HFFc6 (cell line): ENCODE results near the gene RAD51B. TPM values are rescaled to one million over a fixed set of nuclear protein-coding genes. Genes with fewer than 3 reads are reported as not detected.
A peak's percentile ranks its signal among the peaks of the same experiment; 100 is the strongest.

Experiments
- DNase-seq: peaks from one replicate; pipeline ENCODE4 v3.0.0-alpha.2; 2018
- H3K27ac Mint-ChIP-seq: 2 replicates; pipeline ENCODE4 v1.8.0; 2020; ENCODE audit warnings: mild to moderate bottlenecking, mixed read lengths
- H3K27me3 Mint-ChIP-seq: 2 replicates; pipeline ENCODE4 v1.8.0; 2021; ENCODE audit warnings: mild to moderate bottlenecking, moderate library complexity, mixed read lengths; ENCODE audit not compliant: insufficient read depth
- H3K36me3 Mint-ChIP-seq: 2 replicates; pipeline ENCODE4 v1.8.0; 2021; ENCODE audit warnings: low read depth, mixed read lengths
- H3K4me1 Mint-ChIP-seq: 2 replicates; pipeline ENCODE4 v1.8.0; 2020; ENCODE audit warnings: low read depth, mixed read lengths
- H3K4me3 Mint-ChIP-seq: 2 replicates; pipeline ENCODE4 v1.8.0; 2020; ENCODE audit warnings: mild to moderate bottlenecking, moderate library complexity, mixed read lengths
- H3K9me3 Mint-ChIP-seq: 2 replicates; pipeline ENCODE4 v1.8.0; 2020; ENCODE audit warnings: mild to moderate bottlenecking, mixed read lengths
- CTCF ChIP-seq: fragments of 200-600 bp; sonication (generic); IDR thresholded peaks from 2 replicates; pipeline ENCODE4 v1.5.0; 2021; ENCODE audit warnings: antibody characterized with exemption, mild to moderate bottlenecking
- total RNA-seq, 6 experiments: library from RNA; stranded (reverse); fragmentation: NEBNext Ultra II Directional; extraction: Animal tissue kit (Norgen Biotek cat#: 25700); gene quantifications; 2 replicates in 1 of 6; 3 replicates in 5 of 6; pipeline ENCODE4 v1.2.3, GENCODE V29; 2021

The RAD51B gene
- total RNA-seq, 6 experiments from 2014 or later: 7.1 to 12.4 (median 9.6) TPM

GRCh38 chr14:68609012-68609411 is 789.4 kb downstream of the RAD51B start:
- H3K27me3 Mint-ChIP-seq: no peaks in the 10 kb centered on the region; the same call in 1 of the 2 replicates
- no peak overlapping the region for H3K27ac Mint-ChIP-seq
- 0 out of 2 replicates have a peak, but pooled peaks cover 9% of the 10 kb centered on the region for H3K4me1 Mint-ChIP-seq
- DNase-seq: no peak
- peaks cover 12% of the 10 kb centered on the region for H3K36me3 Mint-ChIP-seq
- H3K9me3 Mint-ChIP-seq: peaks cover 16% of the 10 kb centered on the region
- H3K4me3 Mint-ChIP-seq: no peak overlapping the region
- no peak for TF ChIP-seq CTCF

GRCh38 chr14:68610251-68610793 is 790.7 kb downstream of the RAD51B start:
- no peak overlapping the region for H3K4me3 Mint-ChIP-seq
- H3K4me1 Mint-ChIP-seq: 0 out of 2 replicates have a peak, but pooled peaks cover 9% of the 10 kb centered on the region
- no peak for TF ChIP-seq CTCF
- H3K36me3 Mint-ChIP-seq: peaks cover 18% of the 10 kb centered on the region
- H3K9me3 Mint-ChIP-seq: peaks cover 27% of the 10 kb centered on the region
- DNase-seq: no peak
- no peaks in the 10 kb centered on the region; the same call in 1 of the 2 replicates for H3K27me3 Mint-ChIP-seq
- no peak overlapping the region for H3K27ac Mint-ChIP-seq

- TF ChIP-seq CTCF: no peak
- Mint-ChIP-seq H3K4me3 (no peak overlapping the region), H3K27me3 (no peaks in the 10 kb centered on the region)
Observed at GRCh38 chr14:68611599-68611998, 792.0 kb downstream of the RAD51B start.

GRCh38 chr14:68612049-68612448 is 792.5 kb downstream of the RAD51B start:
- Mint-ChIP-seq H3K27me3 (no peaks in the 10 kb centered on the region), H3K4me1 (0 out of 2 replicates have a peak, but pooled peaks cover 7% of the 10 kb centered on the region), H3K4me3 (no peak overlapping the region), H3K27ac (no peak overlapping the region), H3K36me3 (peaks cover 24% of the 10 kb centered on the region), H3K9me3 (peaks cover 38% of the 10 kb centered on the region)
- TF ChIP-seq CTCF: no peak
- DNase-seq: no peak

More at GRCh38 chr14:68611599-68611998, 792.0 kb downstream of the RAD51B start:
- Mint-ChIP-seq H3K9me3 (peaks cover 33% of the 10 kb centered on the region), H3K36me3 (peaks cover 20% of the 10 kb centered on the region), H3K27ac (no peak overlapping the region), H3K4me1 (0 out of 2 replicates have a peak, but pooled peaks cover 9% of the 10 kb centered on the region)
- no peak for DNase-seq

- H3K4me3 Mint-ChIP-seq: no peak overlapping the region
- no peak for TF ChIP-seq CTCF
- H3K4me1 Mint-ChIP-seq: peaks cover 21% of the 10 kb centered on the region
- H3K27me3 Mint-ChIP-seq: peaks cover 2% of the 10 kb centered on the region; the same call in 1 of the 2 replicates
- peaks cover 48% of the 10 kb centered on the region for H3K36me3 Mint-ChIP-seq
- H3K9me3 Mint-ChIP-seq: peaks cover 56% of the 10 kb centered on the region
- no peak overlapping the region for H3K27ac Mint-ChIP-seq
- peak; percentile 20 for DNase-seq
Observed at GRCh38 chr14:68616221-68616902, 796.8 kb downstream of the RAD51B start.
